Fibroblast of lung (primary cell): ENCODE measurements around the gene IGF1R. TPM values are rescaled to one million over a fixed set of nuclear protein-coding genes. Genes with fewer than 3 reads are reported as not detected.

ENCODE experiments used
- DNase-seq, 2 donors: peaks; one replicate each; pipeline versions ENCODE4 v3.0.0 to v3.0.0-alpha.2; 2010; ENCODE audit warnings: low read depth in 2 of 2
- H2AFZ ChIP-seq: 2 replicates; pipeline ENCODE4 v1.5.1; 2012; ENCODE audit warnings: low read length, control low read depth, inconsistent platforms
- H3K27ac ChIP-seq: 2 replicates; pipeline ENCODE4 v1.5.1; 2011; ENCODE audit warnings: low read length, control low read depth; ENCODE audit not compliant: insufficient read depth
- H3K27me3 ChIP-seq: 2 replicates; pipeline ENCODE4 v1.5.1; 2011; ENCODE audit warnings: mild to moderate bottlenecking, low read length; ENCODE audit not compliant: control insufficient read depth, insufficient read depth
- H3K36me3 ChIP-seq: 2 replicates; pipeline ENCODE4 v1.5.1; 2011; ENCODE audit warnings: low read length; ENCODE audit not compliant: control insufficient read depth, insufficient read depth
- H3K4me1 ChIP-seq: 2 replicates; pipeline ENCODE4 v1.5.1; 2011; ENCODE audit warnings: low read length; ENCODE audit not compliant: control insufficient read depth, insufficient read depth; ENCODE audit errors: extremely low read depth
- H3K4me2 ChIP-seq: 2 replicates; pipeline ENCODE4 v1.5.1; 2011; ENCODE audit warnings: low read length, control low read depth; ENCODE audit not compliant: insufficient read depth; ENCODE audit errors: extremely low read depth
- H3K4me3 ChIP-seq, 4 experiments: fragments of 200-600 bp in 1 of 4; sonication (generic) in 1 of 4; replicated peaks in 1 of 4; 2 replicates each; pipeline ENCODE4 v1.5.1; 2011 to 2016; ENCODE audit warnings: low read length in 4 of 4, low read depth in 3 of 4, mild to moderate bottlenecking in 3 of 4, control low read depth in 2 of 4, inconsistent platforms in 1 of 4, mixed read lengths in 1 of 4; ENCODE audit not compliant: insufficient read depth in 1 of 4; ENCODE audit errors: control extremely low read depth in 1 of 4
- H3K79me2 ChIP-seq: 2 replicates; pipeline ENCODE4 v1.5.1; 2012; ENCODE audit warnings: mild to moderate bottlenecking, low read length, inconsistent platforms; ENCODE audit not compliant: control insufficient read depth, insufficient read depth
- H3K9ac ChIP-seq: 2 replicates; pipeline ENCODE4 v1.5.1; 2011; ENCODE audit warnings: mild to moderate bottlenecking, low read length, control low read depth; ENCODE audit not compliant: insufficient read depth
- H3K9me3 ChIP-seq: 2 replicates; pipeline ENCODE4 v1.5.1; 2012; ENCODE audit warnings: low read depth, low read length; ENCODE audit not compliant: control insufficient read depth, insufficient read depth
- H4K20me1 ChIP-seq: 2 replicates; pipeline ENCODE4 v1.5.1; 2011; ENCODE audit warnings: low read length; ENCODE audit not compliant: control insufficient read depth, insufficient read depth; ENCODE audit errors: extremely low read depth
- CTCF ChIP-seq, 2 donors: IDR thresholded peaks in 1 of 2; conservative IDR thresholded peaks in 1 of 2; 1 replicate in 1 of 2; 2 replicates in 1 of 2; pipeline ENCODE4 v1.5.1; 2011 to 2012; ENCODE audit warnings: low read length in 2 of 2, control low read depth in 1 of 2, inconsistent platforms in 1 of 2, low read depth in 1 of 2, mild to moderate bottlenecking in 1 of 2
- EZH2 ChIP-seq: IDR thresholded peaks from 2 replicates; pipeline ENCODE4 v1.5.1; 2012; ENCODE audit warnings: low read length, control low read depth, mild to moderate bottlenecking; ENCODE audit errors: missing control alignments
- polyA plus RNA-seq, 2 donors: library from polyadenylated mRNA; depleted of rRNA in 1 of 2; stranded (reverse) in 1 of 2; unstranded in 1 of 2; fragments of >200 nt; gene quantifications; 2 replicates each; pipeline ENCODE4 v1.2.1, GENCODE V29; 2011 to 2012; ENCODE audit warnings: missing spikeins in 1 of 2
- total RNA-seq: library from RNA; depleted of rRNA; stranded (reverse); fragments of >200 nt; gene quantifications from 2 replicates; pipeline ENCODE4 v1.2.1, GENCODE V29; 2014

IGF1R gene
- total and polyA plus RNA-seq, 2 donors (not counting 1 experiment from before 2014, with no cell fraction given), result 14.6 to 28.6 TPM

DNA sequence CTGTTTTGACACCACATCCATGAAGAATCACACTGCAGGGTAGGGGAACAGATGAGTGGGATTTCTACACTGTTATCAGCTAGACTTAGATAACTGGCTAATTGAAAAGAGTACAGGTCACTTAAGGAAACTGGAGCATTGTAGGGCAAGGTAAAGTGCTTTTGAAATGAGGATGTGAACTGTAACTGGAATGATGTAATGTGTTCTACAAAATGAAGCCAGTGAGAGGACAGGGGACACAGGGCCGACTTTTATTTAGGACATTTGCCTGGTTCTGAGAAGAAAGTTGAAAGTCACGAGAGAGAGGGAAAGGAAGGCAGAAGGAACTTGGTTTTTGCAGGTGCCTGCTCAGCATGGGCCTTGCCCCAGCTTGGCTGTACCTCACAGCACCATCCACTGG lies 50.5 kb downstream of the IGF1R start:
- Histone ChIP-seq H3K27me3 (no peaks in the 10 kb centered on the region), H3K4me3 (no peak overlapping the region), H4K20me1 (no peaks in the 10 kb centered on the region), H3K79me2 (peaks cover 57% of the 10 kb centered on the region), H3K4me1 (peaks cover 5% of the 10 kb centered on the region), H3K27ac (no peak overlapping the region), H3K9me3 (no peaks in the 10 kb centered on the region), H2AFZ (no peak overlapping the region), H3K4me2 (no peak overlapping the region), H3K9ac (no peak overlapping the region), H3K36me3 (no peaks in the 10 kb centered on the region)
- DNase-seq, result no peak
- TF ChIP-seq EZH2, result no peak
- TF ChIP-seq CTCF (conservative IDR thresholded peaks at IDR 0.05 in 1 of 2, IDR thresholded peaks at IDR 0.05 in 1 of 2; ENCODE audit: low read depth in 1 of 2, low read length in 2 of 2), result no peak

DNA sequence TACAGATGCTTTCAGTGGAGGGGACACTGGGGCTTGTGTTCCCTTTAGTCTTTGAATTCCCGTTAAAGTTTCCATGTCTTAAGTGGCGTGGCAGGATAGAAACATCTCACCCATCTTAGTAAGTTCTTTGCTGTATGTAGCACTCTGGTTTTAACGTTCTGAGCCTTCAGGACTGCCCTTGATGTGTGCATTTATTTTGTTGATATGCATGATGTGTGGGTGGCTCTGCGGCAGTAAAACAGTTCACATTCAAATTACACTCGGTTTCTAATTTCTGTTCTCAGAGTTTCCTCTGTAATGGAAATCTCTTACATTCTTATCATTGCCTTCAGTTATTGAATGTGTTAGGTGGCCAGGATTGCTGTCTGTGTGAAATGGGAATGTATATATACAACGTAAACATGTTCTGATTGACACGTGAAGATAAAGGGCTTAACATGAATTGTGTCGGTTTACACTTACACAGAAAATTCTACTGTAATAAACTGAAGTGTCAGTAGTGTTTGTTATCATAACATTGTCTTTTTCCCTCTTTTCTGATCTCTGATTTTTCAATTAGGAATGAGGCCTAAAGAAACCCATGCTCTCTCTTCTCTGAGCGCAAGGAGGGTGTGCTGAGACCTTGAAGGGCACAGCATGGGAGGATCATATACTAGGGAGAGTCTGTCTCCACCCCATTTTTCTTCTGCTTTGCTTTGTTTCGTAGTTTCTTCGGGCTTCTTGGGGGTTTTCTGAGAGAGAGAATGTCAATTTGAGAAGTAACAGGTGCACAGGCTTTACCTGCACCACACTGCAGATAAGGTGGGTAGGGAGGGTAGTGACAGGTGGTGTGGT lies 51.5 kb downstream of the IGF1R start:
- H3K4me3 ChIP-seq, result no peak overlapping the region
- no peaks in the 10 kb centered on the region for H3K36me3 ChIP-seq
- no peak for DNase-seq
- H3K9ac ChIP-seq, result no peak overlapping the region
- peaks cover 57% of the 10 kb centered on the region for H3K79me2 ChIP-seq
- H3K4me1 ChIP-seq, result peaks cover 5% of the 10 kb centered on the region
- no peaks in the 10 kb centered on the region for H3K27me3 ChIP-seq
- no peaks in the 10 kb centered on the region for H4K20me1 ChIP-seq
- H3K9me3 ChIP-seq, result no peaks in the 10 kb centered on the region
- no peak overlapping the region for H2AFZ ChIP-seq
- H3K27ac ChIP-seq, result no peak overlapping the region
- no peak overlapping the region for H3K4me2 ChIP-seq
- TF ChIP-seq CTCF (conservative IDR thresholded peaks at IDR 0.05 in 1 of 2, IDR thresholded peaks at IDR 0.05 in 1 of 2; ENCODE audit: low read depth in 1 of 2, low read length in 2 of 2) (no peak), EZH2 (no peak)

GRCh38 chr15:98700519-98700918 lies 52.2 kb downstream of the IGF1R start:
- Histone ChIP-seq H3K27me3 (no peaks in the 10 kb centered on the region), H3K4me3 (no peak overlapping the region), H3K9ac (no peak overlapping the region), H2AFZ (no peak overlapping the region), H3K79me2 (peaks cover 58% of the 10 kb centered on the region), H3K36me3 (no peaks in the 10 kb centered on the region), H3K9me3 (no peaks in the 10 kb centered on the region), H3K4me1 (peaks cover 5% of the 10 kb centered on the region), H3K27ac (no peak overlapping the region), H3K4me2 (no peak overlapping the region), H4K20me1 (peaks cover 3% of the 10 kb centered on the region)
- no peak for DNase-seq
- TF ChIP-seq CTCF (conservative IDR thresholded peaks at IDR 0.05 in 1 of 2, IDR thresholded peaks at IDR 0.05 in 1 of 2; ENCODE audit: low read depth in 1 of 2, low read length in 2 of 2), result no peak
- TF ChIP-seq EZH2, result no peak
